Measurements from ENCODE around the gene DMRTC2. TPM values are rescaled to one million over a fixed set of nuclear protein-coding genes. Genes with fewer than 3 reads are reported as not detected.
A peak's percentile ranks its signal among the peaks of the same experiment; 100 is the strongest.
"Not testable (repeated sequence)": the region's sequence is repeated elsewhere in the genome, so short reads cannot be mapped to it uniquely, and the experiment has no call there.

The DMRTC2 gene
- total RNA-seq, 1 donor from 2014 or later = not detected

DNA sequence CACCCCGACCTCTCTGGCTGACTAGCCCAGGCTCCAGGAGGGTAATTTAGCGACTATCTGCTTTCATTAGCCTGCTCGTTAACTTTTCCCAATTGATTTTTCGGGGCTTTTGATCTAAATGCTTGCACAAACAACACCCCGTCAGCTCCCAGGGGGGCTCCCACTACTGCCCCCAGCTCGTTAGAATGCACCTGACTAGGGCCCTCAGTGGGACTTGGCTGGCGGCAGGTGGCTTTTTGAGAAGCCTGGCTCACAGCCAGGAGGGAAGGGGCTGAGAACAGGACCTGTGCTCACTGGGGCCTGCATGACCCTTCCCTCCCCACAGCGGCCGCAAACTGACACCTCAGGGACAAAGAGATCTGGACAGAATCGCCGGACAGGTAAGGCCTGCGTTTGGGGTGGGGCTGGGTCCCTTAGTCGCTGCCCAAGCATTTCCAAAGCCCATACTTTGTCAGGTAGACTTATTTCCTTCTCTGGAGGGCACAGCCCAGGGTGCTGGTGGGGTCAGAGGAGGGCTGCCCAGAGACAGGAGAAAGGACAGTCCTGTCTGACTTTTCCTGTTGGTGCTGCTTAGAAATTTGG lies 24.6 kb downstream of the DMRTC2 start:
- no peak for DNase-seq (ENCODE audit: low read depth)

DNA sequence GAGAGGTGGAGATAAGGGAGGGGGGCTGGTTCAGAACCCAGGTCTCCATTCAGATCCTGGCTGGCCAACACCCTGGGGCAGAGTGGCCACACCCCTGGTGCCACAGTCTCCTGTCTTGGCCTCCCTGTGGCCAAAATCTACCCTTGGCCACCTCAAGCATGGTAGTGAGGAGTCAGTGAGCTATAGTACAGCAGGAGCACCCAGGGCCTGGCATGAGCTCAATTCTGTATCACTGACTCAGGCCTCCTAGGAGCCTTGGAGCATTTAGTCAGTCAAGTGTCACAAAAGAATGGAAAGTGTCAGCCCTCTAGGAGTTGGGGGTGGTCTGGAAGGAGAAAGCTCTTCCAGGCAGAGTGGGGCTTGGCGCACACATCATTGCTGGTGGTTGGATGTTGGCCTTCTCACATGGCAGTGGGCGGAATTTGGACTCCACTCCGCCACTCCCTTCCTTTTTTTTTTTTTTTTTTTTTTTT lies 25.6 kb downstream of the DMRTC2 start:
- no peak for DNase-seq (ENCODE audit: low read depth)

DNA sequence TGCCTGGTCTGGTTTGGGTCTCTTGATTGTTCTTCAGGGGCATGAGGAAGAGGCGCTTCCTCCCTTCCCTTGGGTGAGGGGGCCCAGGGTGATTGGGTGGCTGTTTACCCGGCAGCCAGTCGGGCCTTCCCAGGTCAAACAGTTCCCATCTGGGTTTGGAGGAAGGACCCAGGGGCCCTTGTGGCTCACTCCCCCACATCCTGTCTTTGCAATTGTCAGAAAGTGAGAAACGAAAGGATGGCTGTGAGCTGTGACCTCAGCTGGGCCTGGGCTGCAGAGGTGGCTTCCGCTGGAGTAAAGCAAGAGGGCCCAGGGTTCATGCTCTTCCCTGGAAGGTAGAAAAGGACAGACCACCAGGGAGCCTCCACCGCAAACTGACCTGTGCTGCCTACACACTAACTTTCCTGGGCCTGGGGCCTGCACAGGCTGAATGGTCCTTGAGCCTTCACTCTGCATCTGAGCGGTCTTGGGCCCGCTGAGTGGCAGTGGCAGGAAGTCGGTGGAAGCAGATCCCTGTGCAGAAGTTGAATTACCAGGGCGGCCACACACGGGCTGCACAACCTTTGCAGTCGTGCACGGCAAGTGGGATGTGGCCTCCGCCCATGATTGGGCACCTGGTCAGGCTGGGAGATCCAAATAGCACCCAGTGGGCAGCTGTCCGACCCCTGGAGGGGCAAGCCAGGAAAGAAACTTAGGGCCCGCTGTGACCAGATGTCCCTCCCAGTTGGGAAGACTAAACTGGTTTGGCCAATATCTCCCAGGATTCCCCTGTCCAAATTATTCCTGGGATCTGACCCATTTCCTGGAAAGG lies 26.9 kb downstream of the DMRTC2 start:
- no peak for DNase-seq (ENCODE audit: low read depth)

DNA sequence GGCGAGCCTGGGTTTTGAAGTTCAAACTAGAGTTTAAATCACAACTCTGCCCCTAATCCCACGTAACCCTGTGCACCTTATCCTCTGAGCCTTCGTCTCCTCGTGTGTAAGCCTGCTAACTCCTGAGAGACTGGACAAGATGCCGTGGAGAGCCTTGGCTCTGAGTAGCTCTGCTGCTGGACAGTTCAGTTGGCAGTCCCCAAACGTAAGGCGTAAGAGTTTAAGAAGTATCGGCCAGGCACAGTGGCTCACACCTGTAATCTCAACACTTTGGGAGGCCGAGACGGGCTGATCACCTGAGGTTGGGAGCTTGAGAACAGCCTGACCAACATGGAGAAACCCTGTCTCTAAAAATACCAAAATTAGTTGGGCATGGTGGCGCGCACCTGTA lies 27.5 kb downstream of the DMRTC2 start:
- DNase-seq (ENCODE audit: low read depth) = no peak

DNA sequence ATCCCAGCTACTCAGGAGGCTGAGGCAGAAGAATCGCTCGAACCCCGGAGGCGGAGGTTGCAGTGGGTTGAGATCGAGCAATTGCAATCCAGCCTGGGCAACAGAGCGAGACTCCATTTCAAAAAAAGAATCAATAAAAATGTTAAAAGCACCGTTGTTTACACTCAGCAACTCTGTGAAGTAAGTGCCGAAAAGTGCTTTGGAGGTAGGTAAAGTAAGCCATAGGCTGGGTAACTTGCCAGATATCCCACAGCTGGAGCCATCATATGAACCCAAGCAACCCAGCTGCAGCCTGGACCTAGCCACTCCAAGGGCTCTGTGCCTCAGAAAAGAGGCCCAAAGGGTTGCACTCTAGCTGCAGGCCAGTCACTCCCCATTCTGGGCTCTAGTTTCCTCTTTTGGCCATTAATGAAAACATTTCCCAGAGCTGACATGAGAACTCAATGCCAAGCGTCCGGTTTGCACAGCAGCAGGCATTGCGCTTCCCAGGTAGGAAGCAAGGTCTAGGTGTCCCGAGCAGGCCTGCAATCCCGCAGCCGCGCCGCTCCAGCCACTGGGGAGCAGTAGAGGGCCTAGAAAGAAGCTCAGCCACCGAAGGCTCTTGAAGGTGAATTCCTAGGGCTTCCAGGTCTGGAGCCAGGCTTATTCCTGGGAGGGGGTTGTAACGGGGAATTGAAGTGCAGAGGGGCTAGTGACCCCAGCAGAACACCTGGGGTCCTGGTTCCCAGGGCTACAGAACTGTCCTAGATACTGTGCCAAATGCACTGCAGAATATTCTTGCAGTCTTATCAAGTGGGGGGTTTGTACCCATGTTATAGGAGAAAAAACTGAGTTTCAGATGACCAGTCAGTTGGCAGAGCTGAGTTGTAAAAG lies 28.2 kb downstream of the DMRTC2 start:
- peak; percentile 40 for DNase-seq (ENCODE audit: low read depth)

DNA sequence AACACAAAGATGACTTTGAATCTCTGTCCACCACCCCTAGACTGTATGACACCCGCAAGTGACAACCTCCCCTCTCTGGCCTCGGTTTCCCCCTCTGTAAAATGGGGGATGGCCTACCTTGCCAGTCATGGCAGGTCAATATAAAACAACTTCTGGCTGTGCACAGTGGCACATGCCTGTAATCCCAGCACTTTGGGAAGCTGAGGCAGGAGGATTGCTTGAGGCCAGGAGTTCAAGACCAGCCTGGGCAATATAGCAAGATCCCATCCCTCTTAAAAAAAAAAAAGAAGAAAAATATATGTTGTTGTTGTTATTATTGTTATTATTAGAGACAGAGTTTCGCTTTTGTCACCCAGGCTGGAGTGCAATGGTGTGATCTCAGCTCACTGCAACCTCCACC lies 31.1 kb downstream of the DMRTC2 start:
- not testable (repeated sequence) for DNase-seq (ENCODE audit: low read depth)

- peak; percentile 37 for DNase-seq (ENCODE audit: low read depth)
Measured at GRCh38 chr19:41876847-41877832, 32.3 kb downstream of the DMRTC2 start, which contains the start of gene CD79A. Gene CD79A (plus strand): TSS chr19:41877279. CDS start chr19:41877305, 26 bp downstream.

DNA sequence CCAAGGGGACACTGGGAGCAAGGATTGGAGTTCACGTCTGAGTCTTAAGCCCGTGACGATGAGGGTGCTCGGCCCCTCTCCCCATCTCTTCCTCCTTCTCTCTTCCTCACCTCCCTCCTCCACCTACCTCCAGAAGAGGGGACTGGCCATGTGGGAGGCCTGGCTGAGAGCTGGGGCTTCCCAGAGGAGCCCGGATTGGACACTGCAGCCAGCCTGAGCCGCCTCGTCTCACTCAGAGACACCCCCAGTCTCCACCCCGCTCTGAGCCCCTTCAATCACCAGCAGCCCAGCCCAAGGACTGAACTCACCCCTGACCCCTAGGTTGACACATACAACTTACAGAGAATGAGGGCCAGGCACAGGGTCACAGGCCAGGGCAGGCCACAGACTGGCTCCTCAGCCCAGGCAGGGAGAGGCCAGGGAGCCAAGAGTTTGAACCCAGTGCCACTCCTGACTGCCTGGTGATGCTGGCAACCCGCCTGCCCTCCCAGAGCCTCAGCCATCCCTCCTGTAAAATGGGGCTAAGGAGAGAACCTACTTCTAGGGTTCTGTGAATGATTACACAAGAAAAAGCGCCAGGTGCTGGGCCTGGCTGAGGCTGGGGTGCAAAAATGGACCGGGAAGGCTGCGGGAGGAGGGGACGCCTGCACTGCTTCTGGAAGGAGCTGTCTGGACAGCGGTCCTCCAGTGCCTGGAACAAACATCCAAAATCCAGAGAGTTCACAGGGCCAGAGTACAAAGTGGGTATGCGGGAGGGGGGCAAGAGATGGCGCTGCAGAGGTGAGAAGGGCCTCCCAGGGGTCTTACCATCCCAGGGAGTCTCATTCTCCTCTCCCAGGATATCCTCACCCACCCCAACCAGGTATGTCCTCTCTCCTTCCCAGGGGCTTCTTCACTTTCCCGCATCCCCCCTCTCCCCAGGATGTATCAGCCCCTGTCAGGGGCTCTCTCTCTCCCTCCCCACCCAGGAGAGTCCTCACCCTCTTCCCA lies 33.4 kb downstream of the DMRTC2 start:
- DNase-seq (ENCODE audit: low read depth) = no peak

- DNase-seq (ENCODE audit: low read depth) = no peak
Measured at GRCh38 chr19:41879080-41879479, 34.2 kb downstream of the DMRTC2 start.

- DNase-seq (ENCODE audit: low read depth) = no peak
Measured at GRCh38 chr19:41879670-41880328, 35.0 kb downstream of the DMRTC2 start.

- no peak for DNase-seq (ENCODE audit: low read depth)
Measured at GRCh38 chr19:41880329-41880708, 35.5 kb downstream of the DMRTC2 start.

DNA sequence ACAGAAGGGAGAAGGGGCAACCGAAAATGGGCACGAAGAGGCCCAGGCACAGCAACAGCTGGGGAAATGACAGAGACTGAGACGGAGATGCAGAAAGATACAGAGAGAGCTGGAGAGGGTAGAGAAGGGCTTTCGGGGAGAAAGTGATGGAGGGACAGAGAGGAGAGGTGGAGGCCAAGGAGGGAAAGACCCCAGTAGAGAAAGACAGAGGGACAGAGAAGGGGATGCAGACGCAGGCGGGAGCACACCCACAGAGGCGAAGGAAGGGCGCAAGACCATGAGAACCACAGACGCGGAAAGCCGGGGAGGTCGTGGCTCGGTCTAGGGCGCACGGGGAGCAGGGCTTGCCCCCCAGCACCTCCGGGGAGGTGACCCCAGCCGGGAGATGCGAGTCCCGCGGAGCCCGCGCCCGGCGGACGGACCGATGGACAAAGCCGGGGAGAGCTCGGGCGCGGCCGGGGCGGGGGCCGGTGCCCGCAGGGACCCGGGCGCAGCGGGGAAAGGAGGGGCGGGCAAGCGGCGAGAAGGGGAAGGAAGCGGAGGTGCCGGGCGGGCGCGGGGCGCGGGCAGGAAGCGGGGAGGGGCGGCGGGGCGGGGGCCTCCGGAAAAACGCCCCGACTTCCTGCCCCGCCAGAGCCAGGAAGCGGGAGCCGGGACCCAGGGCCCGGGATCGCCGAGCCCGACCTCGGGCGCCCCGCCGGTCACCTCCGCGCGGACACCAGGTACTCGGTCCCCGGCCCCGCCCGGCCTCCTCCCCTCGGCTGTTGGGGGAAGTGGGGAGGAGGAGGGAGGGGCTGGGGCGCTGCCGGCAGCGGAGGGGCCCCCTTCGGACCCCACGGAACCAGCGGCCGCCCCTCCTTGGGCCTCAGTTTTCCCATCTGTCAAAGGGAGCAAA lies 38.0 kb downstream of the DMRTC2 start, which contains the start of gene ARHGEF1:
ARHGEF1 (plus strand) TSS at position 617 of the 895 bp plus-strand sequence. CDS start 4,899 bp downstream, outside the sequence.
- DNase-seq (ENCODE audit: low read depth) = no peak

DNA sequence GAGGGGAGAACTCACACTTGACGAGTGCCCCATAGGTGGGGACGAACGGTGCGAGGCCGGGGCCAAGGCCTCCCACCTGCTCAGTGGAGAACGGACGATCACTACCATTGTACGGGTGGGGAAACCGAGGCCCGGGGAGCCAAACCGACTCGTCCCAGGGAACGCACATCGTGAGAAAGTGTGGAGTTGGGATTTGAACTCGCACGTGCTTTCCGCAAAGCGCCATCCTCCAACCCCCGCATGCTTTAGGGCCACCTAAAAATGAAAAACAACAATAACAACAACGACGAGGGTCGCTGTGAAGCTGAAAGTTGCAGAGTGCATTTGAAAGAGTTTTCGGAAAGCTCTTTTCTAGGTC lies 38.6 kb downstream of the DMRTC2 start:
- DNase-seq (ENCODE audit: low read depth) = no peak

- peak; percentile 95 for DNase-seq (ENCODE audit: low read depth)
Measured at GRCh38 chr19:41883821-41884733, 39.2 kb downstream of the DMRTC2 start.

GRCh38 chr19:41886761-41887710 lies 42.2 kb downstream of the DMRTC2 start:
- no peak for DNase-seq (ENCODE audit: low read depth)

All from myocyte (in vitro differentiated cells).